GM18868 (cell line): Measurements from ENCODE around the gene RETSAT.
"Not testable (repeated sequence)": the region's sequence is repeated elsewhere in the genome, so short reads cannot be mapped to it uniquely, and the experiment has no call there.

Experiments
- ATAC-seq: cut with Tn5 transposase; IDR thresholded peaks from one replicate; pipeline ENCODE4 v1.9.1; 2021; ENCODE audit warnings: mild to moderate bottlenecking, moderate library complexity; ENCODE audit not compliant: unreplicated experiment

RETSAT gene

GRCh38 chr2:85334928-85335327, 19.4 kb downstream of the RETSAT start:
- no peak for ATAC-seq

- ATAC-seq: not testable (repeated sequence)
Observed at GRCh38 chr2:85333877-85334276, 20.5 kb downstream of the RETSAT start.

- no peak for ATAC-seq
Observed at GRCh38 chr2:85330839-85331636, 23.3 kb downstream of the RETSAT start.

GRCh38 chr2:85329701-85330100, 24.6 kb downstream of the RETSAT start:
- not testable (repeated sequence) for ATAC-seq

GRCh38 chr2:85329181-85329651, 25.1 kb downstream of the RETSAT start:
- no peak for ATAC-seq

GRCh38 chr2:85327822-85328617, 26.3 kb downstream of the RETSAT start, which contains the start of gene TGOLN2:
TGOLN2 (minus strand) TSS chr2:85327989; CDS start chr2:85327962, 27 bp downstream.
- peak; percentile 91 for ATAC-seq

GRCh38 chr2:85327160-85327821, 27.0 kb downstream of the RETSAT start:
- ATAC-seq: peak; percentile 39

GRCh38 chr2:85326406-85327159, 27.7 kb downstream of the RETSAT start:
- ATAC-seq: peak; percentile 21

GRCh38 chr2:85325466-85325811, 28.9 kb downstream of the RETSAT start:
- ATAC-seq: no peak

- ATAC-seq: no peak
Observed at GRCh38 chr2:85324639-85325465, 29.5 kb downstream of the RETSAT start.

- not testable (repeated sequence) for ATAC-seq
Observed at GRCh38 chr2:85323988-85324367, 30.4 kb downstream of the RETSAT start.

GRCh38 chr2:85323351-85323987, 30.9 kb downstream of the RETSAT start:
- ATAC-seq: no peak

GRCh38 chr2:85319796-85320195, 34.5 kb downstream of the RETSAT start:
- no peak for ATAC-seq

- ATAC-seq: peak; percentile 83
Observed at GRCh38 chr2:85318222-85319074, 35.9 kb downstream of the RETSAT start.

- not testable (repeated sequence) for ATAC-seq
Observed at GRCh38 chr2:85315921-85316320, 38.4 kb downstream of the RETSAT start.

GRCh38 chr2:85314884-85315242, 39.5 kb downstream of the RETSAT start:
- ATAC-seq: no peak

- ATAC-seq: no peak
Observed at GRCh38 chr2:85312404-85312803, 41.9 kb downstream of the RETSAT start.

GRCh38 chr2:85310330-85310729, 44.0 kb downstream of the RETSAT start:
- no peak for ATAC-seq
